AG10803 (cell line): ENCODE measurements around the gene KLHDC7A.

ENCODE experiments used
- DNase-seq: peaks from one replicate; pipeline ENCODE4 v3.0.0; 2010; ENCODE audit warnings: low read depth
- H3K4me3 ChIP-seq: 2 replicates; pipeline ENCODE4 v1.5.1; 2011; ENCODE audit warnings: mild to moderate bottlenecking, low read length, control low read depth
- CTCF ChIP-seq: conservative IDR thresholded peaks from 2 replicates; pipeline ENCODE4 v1.5.1; 2011; ENCODE audit warnings: mild to moderate bottlenecking, low read length, control low read depth, inconsistent platforms

Gene KLHDC7A

DNA sequence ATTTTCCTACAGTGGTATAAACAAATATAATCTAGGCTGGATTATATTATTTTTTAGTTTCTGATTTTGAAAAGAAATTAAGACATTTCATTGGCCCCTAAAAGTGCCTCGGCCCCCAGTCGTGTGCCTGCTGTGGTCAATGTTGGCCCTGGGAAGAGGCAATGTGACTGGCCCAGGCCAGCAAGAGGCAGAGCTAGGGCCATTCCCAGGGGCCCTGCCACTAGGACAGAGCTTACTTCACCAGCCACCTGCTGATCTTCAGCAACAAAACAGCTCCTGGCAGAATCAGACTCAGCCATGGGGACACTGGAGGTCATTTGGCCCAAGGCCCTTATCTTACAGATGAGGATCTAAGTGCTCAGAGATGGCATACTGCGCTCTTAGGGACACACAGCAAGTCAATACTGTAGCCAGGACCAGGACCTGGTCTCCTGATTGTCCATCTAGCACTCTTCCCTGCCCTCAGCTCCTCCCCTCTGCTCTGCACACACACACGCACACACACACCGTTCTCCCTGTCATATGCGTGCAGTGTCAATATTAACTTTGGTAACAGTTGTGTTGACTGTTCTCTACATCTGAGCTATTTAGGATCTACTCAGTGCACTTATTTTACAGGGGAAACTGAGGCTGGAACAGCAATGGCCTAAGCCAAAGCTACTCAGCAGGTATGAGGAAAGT, 16.6 kb upstream of the KLHDC7A start:
- no peak for DNase-seq
- H3K4me3 ChIP-seq = no peak overlapping the region
- TF ChIP-seq CTCF = no peak

- TF ChIP-seq CTCF = no peak
- H3K4me3 ChIP-seq = no peak overlapping the region
- no peak for DNase-seq
Measured at GRCh38 chr1:18464665-18465050, 16.1 kb upstream of the KLHDC7A start.

GRCh38 chr1:18466676-18467075, 14.1 kb upstream of the KLHDC7A start:
- no peak overlapping the region for H3K4me3 ChIP-seq
- no peak for DNase-seq
- TF ChIP-seq CTCF = no peak

DNA sequence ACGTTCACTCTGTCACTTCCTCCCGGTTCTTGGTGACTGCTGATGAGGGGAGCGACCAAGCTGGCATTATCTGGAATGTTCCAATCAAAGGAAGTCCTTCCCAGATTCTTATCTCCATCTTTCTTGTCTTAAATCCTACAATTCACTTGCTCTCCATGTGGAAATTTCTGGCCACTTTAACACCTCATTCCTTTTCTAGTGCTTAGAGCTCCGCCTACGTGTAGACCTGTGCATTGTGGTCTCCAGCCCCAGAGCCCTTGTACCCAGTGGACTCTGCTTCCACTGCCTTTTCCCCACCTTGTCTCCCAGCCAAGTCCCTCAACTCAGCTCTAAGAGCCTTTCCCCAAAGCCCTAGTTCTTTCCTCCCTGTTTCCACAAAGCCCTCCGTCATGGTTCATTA, 12.2 kb upstream of the KLHDC7A start:
- no peak for DNase-seq
- H3K4me3 ChIP-seq = no peak overlapping the region
- no peak for TF ChIP-seq CTCF

GRCh38 chr1:18469514-18469913, 11.2 kb upstream of the KLHDC7A start:
- no peak overlapping the region for H3K4me3 ChIP-seq
- DNase-seq = no peak
- no peak for TF ChIP-seq CTCF

- no peak overlapping the region for H3K4me3 ChIP-seq
- no peak for DNase-seq
- no peak for TF ChIP-seq CTCF
Measured at GRCh38 chr1:18470671-18471355, 9.9 kb upstream of the KLHDC7A start.

GRCh38 chr1:18473195-18473815, 7.4 kb upstream of the KLHDC7A start:
- H3K4me3 ChIP-seq = no peak overlapping the region
- no peak for TF ChIP-seq CTCF
- DNase-seq = no peak
